ENCODE measurements around the gene PLEKHG5. TPM values are rescaled to one million over a fixed set of nuclear protein-coding genes. Genes with fewer than 3 reads are reported as not detected.
"Not testable (repeated sequence)": the region's sequence is repeated elsewhere in the genome, so short reads cannot be mapped to it uniquely, and the experiment has no call there.

PLEKHG5 gene
- total RNA-seq, 1 experiment from 2014 or later = 1.6 TPM

DNA sequence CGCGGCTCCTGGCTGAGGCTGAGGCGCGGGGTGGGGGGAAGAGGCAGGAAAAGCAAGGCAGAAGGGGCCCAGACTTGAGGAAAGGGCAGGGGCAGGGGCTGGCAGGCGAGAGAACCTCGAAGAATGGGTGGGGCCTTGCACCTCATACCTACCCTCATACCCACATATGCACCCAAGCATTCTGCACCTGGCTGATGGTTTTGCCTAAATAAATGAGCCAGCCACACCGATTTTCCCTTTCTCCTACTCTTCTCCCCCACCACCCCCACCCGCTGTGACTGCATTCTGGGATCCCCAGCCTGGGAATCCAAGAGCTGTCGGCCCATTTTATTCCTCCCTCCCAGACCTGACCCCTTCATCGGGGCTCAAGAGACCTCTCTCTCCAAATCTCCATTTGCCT, 41.0 kb downstream of the PLEKHG5 start:
- H3K4me1 ChIP-seq (replicated peaks); H3K36me3 ChIP-seq; DNase-seq (ENCODE audit: low read depth in 1 of 2, low spot score in 2 of 2); H3K9me3 ChIP-seq (replicated peaks); H3K27ac ChIP-seq; H3K4me3 ChIP-seq: not testable (repeated sequence)
- H3K27me3 ChIP-seq (replicated peaks) = peaks cover 47% of the 10 kb centered on the region

DNA sequence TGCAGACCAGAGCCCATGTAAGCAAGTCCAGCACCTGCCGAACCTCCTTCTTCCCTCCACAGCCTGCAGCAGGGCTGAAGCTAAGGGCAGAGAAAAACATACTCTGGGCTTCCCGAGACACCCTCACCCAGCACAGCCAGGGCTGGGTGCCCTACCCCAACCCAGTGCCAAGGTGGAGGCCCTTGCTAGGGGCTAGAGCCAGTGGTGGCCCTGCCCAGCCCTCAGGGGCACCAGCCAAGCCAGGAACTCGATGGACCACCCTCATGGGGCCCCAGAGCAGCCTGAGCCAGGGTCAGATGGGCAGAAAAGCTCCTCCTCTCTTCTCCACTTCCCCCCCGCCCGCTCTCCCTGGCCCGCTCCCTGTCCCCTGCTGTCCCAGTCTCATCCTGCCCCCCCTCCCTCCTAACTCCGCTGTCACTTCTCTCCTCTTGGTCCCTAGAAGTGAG, 41.4 kb downstream of the PLEKHG5 start:
- DNase-seq (ENCODE audit: low read depth in 1 of 2, low spot score in 2 of 2) = no peak
- peaks cover 43% of the 10 kb centered on the region for H3K27me3 ChIP-seq (replicated peaks)
- no peaks in the 10 kb centered on the region for H3K4me1 ChIP-seq (replicated peaks)
- no peak overlapping the region for H3K4me3 ChIP-seq
- H3K9me3 ChIP-seq (replicated peaks) = no peaks in the 10 kb centered on the region
- H3K36me3 ChIP-seq = no peaks in the 10 kb centered on the region
- no peak overlapping the region for H3K27ac ChIP-seq

DNA sequence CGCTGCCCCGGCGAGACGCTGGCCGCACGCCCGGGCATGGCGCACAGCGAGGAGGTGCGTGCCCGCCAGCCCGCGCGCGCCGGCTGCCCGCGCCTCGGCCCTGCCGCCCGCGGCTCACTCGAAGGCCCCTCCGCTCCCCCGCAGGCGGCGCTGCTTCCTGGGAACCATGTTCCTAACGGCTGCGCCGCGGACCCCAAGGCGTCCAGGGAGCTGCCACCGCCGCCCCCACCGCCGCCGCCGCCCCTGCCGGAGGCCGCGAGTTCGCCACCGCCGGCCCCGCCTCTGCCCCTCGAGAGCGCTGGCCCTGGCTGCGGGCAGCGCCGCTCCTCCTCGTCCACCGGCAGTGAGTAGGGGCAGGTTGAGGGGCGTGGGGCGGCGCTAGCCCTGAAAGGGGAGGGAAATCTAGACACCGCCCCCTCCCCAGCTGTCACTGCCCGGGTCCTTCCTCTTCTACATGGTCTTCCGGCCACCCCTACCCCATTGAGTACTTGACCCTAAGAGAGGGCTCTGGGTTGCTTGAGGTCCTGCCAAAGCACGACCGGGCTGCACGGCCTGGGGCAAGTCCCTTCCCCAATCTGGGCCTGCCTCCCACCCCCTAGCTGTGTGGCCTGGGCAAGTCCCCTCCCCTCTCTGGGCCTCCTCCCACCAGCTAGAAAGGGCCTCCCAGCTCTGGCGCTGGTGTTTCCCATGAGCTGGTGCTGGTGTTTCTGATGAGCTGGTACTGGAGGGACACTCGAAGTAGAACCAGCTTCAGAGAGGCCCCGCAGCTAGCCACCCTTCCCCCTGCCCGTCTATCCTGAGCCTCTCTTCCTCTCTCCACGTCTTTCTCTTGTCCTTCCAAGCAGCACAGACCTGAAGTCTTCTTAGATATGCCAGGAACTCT, 42.5 kb downstream of the PLEKHG5 start:
- no peak for DNase-seq (ENCODE audit: low read depth in 1 of 2, low spot score in 2 of 2)
- H3K36me3 ChIP-seq = no peaks in the 10 kb centered on the region
- no peaks in the 10 kb centered on the region for H3K9me3 ChIP-seq (replicated peaks)
- peaks cover 35% of the 10 kb centered on the region for H3K27me3 ChIP-seq (replicated peaks)
- H3K27ac ChIP-seq = no peak overlapping the region
- no peaks in the 10 kb centered on the region for H3K4me1 ChIP-seq (replicated peaks)
- no peak overlapping the region for H3K4me3 ChIP-seq

DNA sequence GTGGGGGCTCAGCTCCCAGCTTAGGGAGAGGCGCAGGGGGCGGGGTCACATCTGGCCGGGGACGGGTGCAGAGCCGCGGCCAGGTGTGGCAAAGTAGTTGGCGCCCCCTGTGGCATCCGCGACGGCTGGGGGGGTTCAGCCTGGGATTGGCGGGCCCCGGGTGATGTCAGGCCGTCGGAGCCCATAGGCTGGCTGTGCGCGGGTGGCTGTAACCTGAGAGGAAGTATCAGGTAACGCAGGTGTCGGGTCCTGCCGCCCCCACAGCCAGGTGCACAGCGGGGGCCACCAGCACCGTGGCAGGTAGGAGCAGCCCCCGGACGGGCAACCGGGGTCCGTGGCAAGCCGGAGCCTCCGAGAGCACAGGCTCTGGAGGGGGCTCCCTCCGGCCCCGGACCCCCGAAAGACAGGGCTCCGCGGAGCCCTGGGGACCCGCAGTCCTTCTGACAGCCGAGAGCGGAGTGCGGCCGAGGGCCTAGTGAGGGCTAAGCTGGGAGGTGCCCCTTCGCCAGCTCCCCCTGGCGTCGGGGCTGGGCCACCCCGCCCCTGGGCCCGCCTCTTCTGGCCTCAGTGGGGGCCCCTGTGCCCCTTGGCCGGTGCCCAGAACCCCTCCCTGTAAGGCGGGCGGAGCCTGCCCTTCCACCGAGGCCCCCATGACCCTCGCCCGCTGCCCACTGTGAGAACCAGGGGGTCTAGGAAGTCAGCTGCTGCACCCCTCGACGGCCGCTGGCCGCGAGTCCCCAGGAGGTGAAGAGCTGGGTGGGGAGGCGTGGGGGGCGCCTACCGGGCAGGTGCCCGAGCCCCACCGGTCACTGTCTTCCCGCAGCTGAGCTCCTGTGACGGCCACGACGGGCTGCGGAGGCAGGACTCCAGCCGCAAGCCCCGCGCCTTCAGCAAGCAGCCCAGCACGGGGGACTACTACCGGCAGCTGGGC, 43.4 kb downstream of the PLEKHG5 start:
- Histone ChIP-seq H3K36me3 (no peaks in the 10 kb centered on the region), H3K4me1 (replicated peaks) (no peaks in the 10 kb centered on the region), H3K4me3 (no peak overlapping the region), H3K9me3 (replicated peaks) (no peaks in the 10 kb centered on the region), H3K27me3 (replicated peaks) (peaks cover 31% of the 10 kb centered on the region), H3K27ac (no peak overlapping the region)
- no peak for DNase-seq (ENCODE audit: low read depth in 1 of 2, low spot score in 2 of 2)

DNA sequence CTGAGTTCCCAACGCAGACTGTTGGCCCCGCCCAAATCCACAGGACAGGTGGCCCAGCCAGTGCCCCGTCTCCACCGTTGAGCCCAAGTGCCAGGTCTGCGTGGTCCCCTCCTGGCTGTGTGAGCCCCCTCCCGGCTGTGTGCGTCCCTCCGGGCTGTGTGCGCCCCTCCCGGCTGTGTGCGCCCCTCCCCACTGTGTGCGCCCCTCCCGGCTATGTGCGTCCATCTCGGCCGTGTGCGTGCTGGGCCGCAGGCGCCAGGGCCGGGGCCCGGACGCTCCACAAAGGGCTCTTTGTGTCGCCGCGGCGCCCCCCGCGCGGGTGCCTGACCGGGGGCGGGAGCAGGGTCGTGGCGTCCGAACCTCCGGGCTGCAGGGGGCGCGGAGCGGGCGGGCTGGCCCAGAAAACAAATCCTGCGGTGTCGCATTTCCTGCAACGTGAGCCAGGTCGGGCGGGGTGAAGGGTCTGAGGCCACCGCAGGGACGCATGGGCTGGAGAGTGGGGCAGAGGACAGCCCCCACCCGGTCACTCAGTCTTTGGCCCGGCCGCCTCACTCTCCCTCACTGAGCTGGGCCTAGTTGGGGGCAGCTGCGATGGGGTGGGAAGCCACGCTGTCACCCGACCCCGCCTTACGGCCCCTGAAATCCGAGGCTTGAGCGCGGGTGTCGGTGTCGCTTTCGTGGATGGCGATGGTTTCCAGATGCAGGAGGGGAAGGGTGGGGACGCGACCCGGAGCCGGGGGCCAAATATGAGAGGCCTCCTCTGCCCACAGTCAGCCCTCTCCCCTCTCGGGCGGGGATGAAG, 44.2 kb downstream of the PLEKHG5 start:
- no peak for DNase-seq (ENCODE audit: low read depth in 1 of 2, low spot score in 2 of 2)
- Histone ChIP-seq H3K4me3 (no peak overlapping the region), H3K27me3 (replicated peaks) (peaks cover 25% of the 10 kb centered on the region)

DNA sequence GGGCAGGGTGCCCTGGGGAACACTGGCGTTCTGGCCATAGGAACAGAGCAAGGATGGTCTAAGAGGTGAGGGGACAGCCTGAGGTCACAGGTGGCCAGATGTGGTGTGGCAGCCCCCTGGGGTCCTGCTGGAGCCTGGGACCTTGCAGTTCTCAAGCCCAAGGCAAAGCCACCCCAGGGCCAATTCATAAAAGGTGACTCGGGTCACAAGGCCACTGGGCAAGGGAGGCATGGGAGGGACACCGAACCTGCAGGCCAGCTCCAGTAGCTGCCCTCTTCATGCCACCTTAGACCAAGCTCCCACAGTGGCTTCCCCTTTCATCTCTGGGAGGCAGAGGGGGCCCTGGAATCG, 44.8 kb downstream of the PLEKHG5 start:
- no peaks in the 10 kb centered on the region for H3K9me3 ChIP-seq (replicated peaks)
- DNase-seq (ENCODE audit: low read depth in 1 of 2, low spot score in 2 of 2) = no peak
- H3K4me3 ChIP-seq = no peak overlapping the region
- no peak overlapping the region for H3K27ac ChIP-seq
- no peaks in the 10 kb centered on the region for H3K36me3 ChIP-seq
- peaks cover 25% of the 10 kb centered on the region for H3K27me3 ChIP-seq (replicated peaks)
- H3K4me1 ChIP-seq (replicated peaks) = no peaks in the 10 kb centered on the region

More for the DNA sequence above, 44.2 kb downstream of the PLEKHG5 start:
- no peak overlapping the region for H3K27ac ChIP-seq
- no peaks in the 10 kb centered on the region for H3K4me1 ChIP-seq (replicated peaks)
- no peaks in the 10 kb centered on the region for H3K36me3 ChIP-seq
- H3K9me3 ChIP-seq (replicated peaks) = no peaks in the 10 kb centered on the region

DNA sequence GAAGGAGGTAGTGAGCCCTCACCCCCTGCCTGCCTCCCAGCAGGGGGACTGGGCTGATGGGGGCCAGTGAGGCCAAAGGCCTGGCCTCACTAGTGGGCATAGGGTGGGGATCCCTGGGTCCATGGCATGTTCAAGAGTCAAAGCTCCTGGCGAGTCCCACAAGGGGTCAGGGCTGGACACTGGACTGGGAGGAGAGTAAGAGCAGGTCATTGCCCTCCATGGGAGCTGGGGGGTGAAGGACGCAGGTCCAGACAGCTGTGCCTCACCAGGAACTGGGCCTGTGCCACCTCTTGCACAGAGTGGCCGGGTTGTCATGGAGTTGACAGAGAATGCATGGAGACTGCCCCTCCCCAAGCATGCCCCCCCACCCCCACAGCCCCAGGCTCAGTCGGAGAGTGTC, 45.5 kb downstream of the PLEKHG5 start:
- not testable (repeated sequence) for H3K27ac ChIP-seq; H3K9me3 ChIP-seq (replicated peaks); H3K4me3 ChIP-seq; H3K4me1 ChIP-seq (replicated peaks); H3K36me3 ChIP-seq; DNase-seq (ENCODE audit: low read depth in 1 of 2, low spot score in 2 of 2)
- peaks cover 25% of the 10 kb centered on the region for H3K27me3 ChIP-seq (replicated peaks)

DNA sequence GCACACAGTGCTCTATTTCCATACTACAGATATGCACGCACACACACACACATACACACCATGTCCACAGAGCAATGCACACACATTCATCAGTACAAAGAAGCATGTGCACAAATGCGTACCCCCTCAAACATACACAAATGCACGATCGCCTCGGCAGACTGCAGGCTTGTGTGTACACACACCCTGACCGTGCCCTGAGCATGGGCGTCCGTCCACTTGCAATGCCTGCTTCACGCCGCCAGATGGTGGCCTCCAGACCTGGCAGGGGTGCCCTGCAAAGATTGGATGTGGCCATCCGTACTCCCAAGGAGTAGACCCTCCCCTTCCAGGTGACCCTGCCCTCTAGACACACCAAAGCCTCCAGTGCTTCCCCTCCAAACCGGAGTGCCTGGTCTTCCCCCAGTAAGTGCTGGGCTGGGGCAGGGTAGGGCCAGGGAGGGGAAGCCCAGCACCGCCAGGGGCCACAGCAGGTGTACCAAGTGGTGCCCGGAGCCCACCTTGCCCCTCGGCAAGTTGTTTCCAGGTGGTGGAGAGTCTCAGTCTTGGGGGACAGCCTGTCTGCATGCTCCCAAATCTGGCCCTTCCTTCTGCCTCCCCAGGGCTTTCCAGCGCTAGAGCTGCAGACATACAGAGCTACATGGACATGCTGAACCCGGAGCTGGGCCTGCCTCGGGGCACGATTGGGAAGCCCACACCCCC, 46.3 kb downstream of the PLEKHG5 start:
- peaks cover 20% of the 10 kb centered on the region for H3K27me3 ChIP-seq (replicated peaks)
- peak in 1 of 2 experiments; percentile 63 for DNase-seq (ENCODE audit: low read depth in 1 of 2, low spot score in 2 of 2)
- H3K27ac ChIP-seq = no peak overlapping the region
- H3K9me3 ChIP-seq (replicated peaks) = no peaks in the 10 kb centered on the region
- H3K4me3 ChIP-seq = no peak overlapping the region
- no peaks in the 10 kb centered on the region for H3K36me3 ChIP-seq
- H3K4me1 ChIP-seq (replicated peaks) = no peaks in the 10 kb centered on the region

DNA sequence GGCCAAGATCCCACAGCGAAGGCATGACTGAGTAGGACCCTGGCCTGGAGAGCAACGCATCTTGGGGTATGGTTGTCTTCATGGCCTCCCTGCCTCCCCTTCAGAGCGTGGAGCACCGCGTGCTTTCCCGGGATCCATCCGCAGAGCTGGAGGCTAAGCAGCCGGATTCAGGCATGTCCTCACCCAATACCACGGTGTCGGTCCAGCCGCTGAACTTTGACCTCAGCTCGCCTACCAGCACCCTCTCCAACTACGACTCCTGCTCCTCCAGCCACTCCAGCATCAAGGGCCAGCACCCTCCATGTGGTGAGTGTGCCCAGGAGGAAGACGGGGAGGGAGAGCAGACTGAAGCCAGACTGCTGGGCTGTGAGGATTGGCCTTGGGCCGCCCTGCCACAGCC, 47.1 kb downstream of the PLEKHG5 start:
- H3K4me3 ChIP-seq = no peak overlapping the region
- no peaks in the 10 kb centered on the region for H3K4me1 ChIP-seq (replicated peaks)
- peaks cover 15% of the 10 kb centered on the region for H3K27me3 ChIP-seq (replicated peaks)
- no peaks in the 10 kb centered on the region for H3K9me3 ChIP-seq (replicated peaks)
- no peaks in the 10 kb centered on the region for H3K36me3 ChIP-seq
- no peak overlapping the region for H3K27ac ChIP-seq
- no peak for DNase-seq (ENCODE audit: low read depth in 1 of 2, low spot score in 2 of 2)

DNA sequence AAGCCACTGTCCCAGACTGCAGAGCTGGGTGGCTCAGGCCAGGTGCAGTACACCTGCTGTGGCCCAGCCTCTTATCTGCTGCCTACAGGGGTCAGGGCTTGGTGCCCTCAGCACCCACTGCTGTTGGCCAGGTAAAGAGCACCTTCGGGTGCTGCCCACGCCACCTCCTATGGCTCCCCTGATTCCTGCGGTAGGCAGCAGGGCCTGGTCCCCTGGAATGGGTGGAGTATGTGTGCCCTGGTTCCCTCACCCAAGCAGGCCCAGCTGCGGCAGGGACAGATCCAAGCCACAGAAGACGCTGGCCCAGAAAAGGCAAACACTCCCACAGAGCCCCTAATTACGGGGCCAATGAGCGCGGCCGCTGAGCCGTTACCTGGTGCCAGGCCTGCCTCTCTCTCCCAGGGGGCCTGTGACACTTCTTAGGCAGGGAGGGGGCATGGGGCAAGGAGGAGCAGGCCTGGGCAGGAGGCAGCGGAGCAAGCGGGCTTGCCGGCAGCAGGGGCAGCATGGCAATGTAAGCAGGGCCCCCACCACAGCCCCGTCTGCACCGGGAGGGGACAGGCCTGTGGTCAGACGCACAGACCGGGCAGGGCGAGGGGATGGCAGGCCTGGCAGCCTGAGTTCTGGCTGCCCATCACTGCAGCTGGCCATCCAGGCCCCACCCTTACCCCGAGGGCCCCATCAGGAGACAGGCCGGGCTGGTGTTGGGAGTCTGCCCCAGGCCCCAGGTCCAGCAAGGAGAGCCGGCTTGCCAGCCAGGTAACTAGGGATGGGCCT, 47.9 kb downstream of the PLEKHG5 start:
- H3K4me3 ChIP-seq = no peak overlapping the region
- H3K27ac ChIP-seq = no peak overlapping the region
- H3K36me3 ChIP-seq = no peaks in the 10 kb centered on the region
- no peaks in the 10 kb centered on the region for H3K9me3 ChIP-seq (replicated peaks)
- H3K27me3 ChIP-seq (replicated peaks) = peaks cover 18% of the 10 kb centered on the region
- DNase-seq (ENCODE audit: low read depth in 1 of 2, low spot score in 2 of 2) = no peak
- no peaks in the 10 kb centered on the region for H3K4me1 ChIP-seq (replicated peaks)

DNA sequence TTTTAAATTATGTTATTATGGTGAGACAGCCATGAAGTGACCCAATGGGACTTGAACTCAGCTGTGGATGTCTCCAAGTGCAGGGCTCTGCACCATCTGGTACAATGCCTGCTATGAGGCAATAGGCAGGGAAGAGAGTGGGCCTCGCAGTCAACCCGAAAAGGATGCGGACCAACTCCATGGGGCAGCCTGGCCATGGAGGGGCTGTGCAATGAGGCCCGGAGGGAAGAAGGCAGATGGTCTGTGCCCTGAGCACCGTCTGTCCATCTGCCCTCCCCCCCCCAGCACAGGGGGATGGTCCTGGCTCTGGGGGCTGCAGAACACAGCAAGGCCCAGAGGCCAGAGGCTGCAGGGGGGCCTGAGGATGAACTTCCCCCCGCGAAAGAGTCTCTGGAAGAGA, 49.9 kb downstream of the PLEKHG5 start:
- DNase-seq (ENCODE audit: low read depth in 1 of 2, low spot score in 2 of 2) = no peak
- Histone ChIP-seq H3K4me3 (no peak overlapping the region), H3K36me3 (no peaks in the 10 kb centered on the region), H3K27ac (no peak overlapping the region), H3K4me1 (replicated peaks) (no peaks in the 10 kb centered on the region), H3K27me3 (replicated peaks) (peaks cover 5% of the 10 kb centered on the region; the same call in 1 of the 2 replicates), H3K9me3 (replicated peaks) (no peaks in the 10 kb centered on the region)

DNA sequence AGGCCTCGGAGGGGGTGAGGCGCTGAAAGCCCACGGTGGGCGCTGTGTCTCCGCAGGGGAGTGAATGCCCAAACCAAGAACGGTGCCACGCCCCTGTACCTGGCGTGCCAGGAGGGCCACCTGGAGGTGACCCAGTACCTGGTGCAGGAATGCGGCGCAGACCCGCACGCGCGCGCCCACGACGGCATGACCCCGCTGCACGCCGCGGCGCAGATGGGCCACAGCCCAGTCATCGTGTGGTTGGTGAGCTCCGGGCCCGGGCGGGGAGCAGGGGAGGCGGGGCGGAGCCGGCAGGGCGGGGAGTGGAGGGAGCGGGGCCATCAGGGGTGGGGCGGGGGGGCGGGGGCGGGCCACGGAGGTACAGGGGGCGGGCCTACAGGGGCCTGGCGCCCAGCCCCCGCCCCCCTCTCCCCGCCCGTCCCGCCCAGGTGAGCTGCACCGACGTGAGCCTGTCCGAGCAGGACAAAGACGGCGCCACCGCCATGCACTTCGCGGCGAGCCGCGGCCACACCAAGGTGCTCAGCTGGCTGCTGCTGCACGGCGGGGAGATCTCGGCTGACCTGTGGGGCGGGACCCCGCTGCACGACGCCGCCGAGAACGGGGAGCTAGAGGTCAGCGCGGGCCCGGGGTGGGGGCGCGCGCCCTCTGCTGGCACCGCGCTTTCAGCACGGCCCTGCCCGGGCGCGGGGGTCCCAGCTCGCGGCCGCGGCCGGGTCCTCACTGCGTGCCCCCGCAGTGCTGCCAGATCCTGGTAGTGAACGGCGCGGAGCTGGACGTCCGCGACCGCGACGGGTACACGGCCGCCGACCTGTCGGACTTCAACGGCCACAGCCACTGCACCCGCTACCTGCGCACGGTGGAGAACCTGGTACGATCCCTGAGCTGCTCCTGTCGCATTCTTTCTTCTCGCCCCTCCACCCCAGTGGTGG, 51.0 kb downstream of the PLEKHG5 start:
- no peak for DNase-seq (ENCODE audit: low read depth in 1 of 2, low spot score in 2 of 2)
- Histone ChIP-seq H3K36me3 (no peaks in the 10 kb centered on the region), H3K9me3 (replicated peaks) (no peaks in the 10 kb centered on the region), H3K27ac (no peak overlapping the region), H3K27me3 (replicated peaks) (peaks cover 5% of the 10 kb centered on the region), H3K4me3 (no peak overlapping the region), H3K4me1 (replicated peaks) (no peaks in the 10 kb centered on the region)

Data from SJSA1 (cell line).